Activated CD4-positive, alpha-beta T cell treated with anti-CD3 and anti-CD28 coated beads, Interleukin-2, amount 10 ng/mL, durations not matched to agents 7 days and 5 days (primary cell): Measurements from ENCODE around the gene GALT. TPM values are rescaled to one million over a fixed set of nuclear protein-coding genes. Genes with fewer than 3 reads are reported as not detected.

Experiments used
- CTCF ChIA-PET: fragments of 350-600 bp; sonication (Branson Sonifier 250); formaldehyde crosslinking; loops from one replicate; lab custom pipeline; 2021; ENCODE audit warnings: antibody characterized with exemption; lab: Charles Lee
- POLR2A ChIA-PET: fragments of 350-600 bp; sonication (Branson Sonifier 250); formaldehyde crosslinking; loops from one replicate; lab custom pipeline; 2021; ENCODE audit warnings: antibody characterized with exemption; lab: Charles Lee
- DNase-seq: peaks from one replicate; pipeline ENCODE4 v3.0.0-alpha.2; 2020
- H3K27ac Mint-ChIP-seq: one replicate; pipeline ENCODE4 v1.8.0; 2021; ENCODE audit warnings: mild to moderate bottlenecking, moderate library complexity, mixed read lengths
- H3K27me3 Mint-ChIP-seq: one replicate; pipeline ENCODE4 v1.8.0; 2021; ENCODE audit warnings: mixed read lengths
- H3K36me3 Mint-ChIP-seq: one replicate; pipeline ENCODE4 v1.8.0; 2021; ENCODE audit warnings: low read depth, mixed read lengths
- H3K4me1 Mint-ChIP-seq: one replicate; pipeline ENCODE4 v1.8.0; 2021; ENCODE audit warnings: mixed read lengths
- H3K4me3 Mint-ChIP-seq: one replicate; pipeline ENCODE4 v1.8.0; 2021; ENCODE audit warnings: mild to moderate bottlenecking, moderate library complexity, mixed read lengths
- H3K9me3 Mint-ChIP-seq: one replicate; pipeline ENCODE4 v1.8.0; 2021; ENCODE audit warnings: mixed read lengths
- total RNA-seq, 2 experiments: library from RNA; stranded (reverse); gene quantifications; one replicate each; pipeline ENCODE4 v1.2.3, GENCODE V29; 2021

Gene GALT
- total RNA-seq, 2 experiments from 2014 or later, result 114 to 125 TPM

- H3K27me3 Mint-ChIP-seq, result no peaks in the 10 kb centered on the region
- no peak for DNase-seq
- ChIA-PET CTCF (interaction anchor here (1.6 to 2.8 kb wide), 3 partner anchors 9 to 26 kb away, joined by 4 to 8 read pairs (median 6); no protein-coding TSS in a partner anchor), POLR2A (no interaction called here)
- H3K36me3 Mint-ChIP-seq, result no peaks in the 10 kb centered on the region
- H3K4me3 Mint-ChIP-seq, result no peak within 1 kb of the TSS
- no peaks in the 10 kb centered on the region for H3K4me1 Mint-ChIP-seq
- H3K9me3 Mint-ChIP-seq, result no peaks in the 10 kb centered on the region
- no peak within 1 kb of the TSS for H3K27ac Mint-ChIP-seq
Measured at GRCh38 chr9:34690983-34691935, 44.8 kb downstream of the GALT start, which contains the start of gene CCL19. Gene CCL19, minus strand, starts transcription at chr9:34691276. Its CDS starts 137 bp downstream, at chr9:34691139.

- DNase-seq, result no peak
- Mint-ChIP-seq H3K27ac (no peak overlapping the region), H3K36me3 (no peaks in the 10 kb centered on the region), H3K9me3 (no peaks in the 10 kb centered on the region), H3K4me1 (no peaks in the 10 kb centered on the region), H3K27me3 (no peaks in the 10 kb centered on the region), H3K4me3 (no peak overlapping the region)
- POLR2A ChIA-PET, result no interaction called here
- CTCF ChIA-PET, result interaction anchor here (1.6 to 2.8 kb wide), 3 partner anchors 9 to 27 kb away, joined by 4 to 8 read pairs (median 6); no protein-coding TSS in a partner anchor
Measured at GRCh38 chr9:34691936-34692315, 45.5 kb downstream of the GALT start.

- ChIA-PET CTCF (interaction anchor here (0.6 to 2.8 kb wide), 3 partner anchors 9 to 166 kb away, joined by 3 to 6 read pairs (median 4); no protein-coding TSS in a partner anchor), POLR2A (no interaction called here)
- Mint-ChIP-seq H3K27me3 (no peaks in the 10 kb centered on the region), H3K4me1 (no peaks in the 10 kb centered on the region), H3K36me3 (no peaks in the 10 kb centered on the region), H3K27ac (no peak overlapping the region), H3K4me3 (no peak overlapping the region), H3K9me3 (no peaks in the 10 kb centered on the region)
- DNase-seq, result no peak
Measured at GRCh38 chr9:34693560-34693959, 47.1 kb downstream of the GALT start.

- no peak for DNase-seq
- Mint-ChIP-seq H3K27me3 (peaks cover 5% of the 10 kb centered on the region), H3K27ac (no peak overlapping the region), H3K4me1 (no peaks in the 10 kb centered on the region), H3K4me3 (no peak overlapping the region), H3K36me3 (no peaks in the 10 kb centered on the region), H3K9me3 (no peaks in the 10 kb centered on the region)
- CTCF ChIA-PET, result interaction anchor here (1.8 kb wide), 1 partner anchor 13 kb away, joined by 4 read pairs; no protein-coding TSS in a partner anchor
- POLR2A ChIA-PET, result no interaction called here
Measured at GRCh38 chr9:34694811-34695210, 48.3 kb downstream of the GALT start.

Other genes starting within 250 kb of the GALT start
- gene FAM219A, start 188.1 kb upstream of the GALT start, total RNA-seq, result 10 to 100 TPM; 11.6 to 12.7 TPM
- not detected for gene DNAI1, start 187.9 kb upstream of the GALT start, total RNA-seq
- not detected for gene ENHO, start 123.7 kb upstream of the GALT start, total RNA-seq
- not detected for gene CNTFR, start 57.0 kb upstream of the GALT start, total RNA-seq
- 10 to 100 TPM; 22.7 to 26.8 TPM for gene RPP25L, start 34.6 kb upstream of the GALT start, total RNA-seq
- 100 to 1,000 TPM; 150 to 153 TPM for gene DCTN3, start 26.2 kb upstream of the GALT start, total RNA-seq
- under 1 TPM; 0.46 to 0.69 TPM for gene ARID3C, start 17.6 kb upstream of the GALT start, total RNA-seq
- gene SIGMAR1, start 8.9 kb upstream of the GALT start, total RNA-seq, result 10 to 100 TPM; 57.7 to 62.2 TPM
- 10 to 100 TPM; 66.3 to 68.5 TPM for gene IL11RA, start 5.5 kb downstream of the GALT start, total RNA-seq
- gene CCL27, start 16.0 kb downstream of the GALT start, total RNA-seq, result not detected
- not detected for gene CCL19, start 44.6 kb downstream of the GALT start, total RNA-seq
- not detected for gene CCL21, start 63.5 kb downstream of the GALT start, total RNA-seq